Measurements from ENCODE around the gene PCNP.
"Not testable (repeated sequence)": the region's sequence is repeated elsewhere in the genome, so short reads cannot be mapped to it uniquely, and the experiment has no call there.

The PCNP gene, protein sequence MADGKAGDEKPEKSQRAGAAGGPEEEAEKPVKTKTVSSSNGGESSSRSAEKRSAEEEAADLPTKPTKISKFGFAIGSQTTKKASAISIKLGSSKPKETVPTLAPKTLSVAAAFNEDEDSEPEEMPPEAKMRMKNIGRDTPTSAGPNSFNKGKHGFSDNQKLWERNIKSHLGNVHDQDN

DNA sequence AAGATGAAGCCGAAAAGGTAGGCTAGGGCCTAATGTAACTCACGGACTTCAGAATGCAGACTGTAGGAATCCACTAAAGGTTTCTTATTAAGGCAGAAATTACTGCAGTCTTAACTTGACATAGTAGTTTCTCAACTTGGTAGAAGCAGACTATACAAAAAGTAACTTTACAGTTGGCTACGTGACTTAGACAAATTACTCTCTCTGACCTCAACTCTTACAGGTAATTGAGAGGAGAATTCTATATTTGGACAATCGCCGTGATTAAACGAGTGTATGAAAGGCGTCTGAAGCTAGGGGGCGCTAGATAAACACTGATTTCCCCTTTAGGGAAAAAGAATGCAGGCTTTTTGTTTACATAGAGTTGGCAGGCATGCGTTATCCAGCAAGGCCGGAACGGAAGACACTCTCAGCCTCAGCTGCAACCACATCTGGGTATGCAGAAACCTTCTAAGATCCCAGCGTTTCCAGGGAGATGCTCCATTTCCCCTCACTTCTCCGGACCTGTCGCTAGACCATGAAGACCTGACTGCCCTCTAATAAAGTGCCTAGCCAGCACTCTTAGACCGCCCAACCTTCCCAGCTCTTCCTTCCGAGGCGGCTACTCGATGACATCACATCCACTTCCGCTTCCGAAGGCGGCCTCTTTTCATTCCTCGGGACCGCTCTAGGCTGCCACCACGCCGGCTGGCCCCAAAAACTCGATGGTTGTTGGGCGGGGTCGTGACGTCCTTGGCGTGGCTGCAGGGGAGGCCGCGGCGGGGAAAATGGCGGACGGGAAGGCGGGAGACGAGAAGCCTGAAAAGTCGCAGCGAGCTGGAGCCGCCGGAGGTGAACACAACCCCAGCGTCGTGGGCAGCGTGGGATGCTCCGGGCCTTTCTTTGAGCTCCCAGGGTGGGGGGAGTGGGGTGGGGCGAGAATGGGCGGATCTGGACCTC lies at the start of gene PCNP:
Gene PCNP, plus strand, starts transcription at position 732 of the 939 bp plus-strand sequence. Its CDS starts 36 bp downstream, at position 768.
- peak; percentile 95 for DNase-seq

DNA sequence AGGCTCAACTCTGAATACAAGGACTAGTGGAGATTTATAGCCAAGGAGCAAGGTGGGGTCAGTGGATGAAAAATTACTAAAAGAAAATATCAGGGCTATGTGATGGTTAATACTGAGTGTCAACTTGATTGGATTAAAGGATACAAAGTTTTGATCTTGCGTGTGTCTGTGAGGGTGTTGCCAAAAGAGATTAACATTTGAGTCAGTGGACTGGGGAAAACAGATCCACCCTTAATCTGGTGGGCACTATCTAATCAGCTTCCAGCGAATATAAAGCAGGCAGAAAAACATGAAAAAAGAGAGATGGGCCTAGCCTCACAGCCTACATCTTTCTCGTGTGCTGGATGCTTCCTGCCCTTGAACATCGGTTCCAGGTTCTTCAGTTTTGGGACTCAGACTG lies 46.5 kb upstream of the PCNP start:
- DNase-seq = no peak

DNA sequence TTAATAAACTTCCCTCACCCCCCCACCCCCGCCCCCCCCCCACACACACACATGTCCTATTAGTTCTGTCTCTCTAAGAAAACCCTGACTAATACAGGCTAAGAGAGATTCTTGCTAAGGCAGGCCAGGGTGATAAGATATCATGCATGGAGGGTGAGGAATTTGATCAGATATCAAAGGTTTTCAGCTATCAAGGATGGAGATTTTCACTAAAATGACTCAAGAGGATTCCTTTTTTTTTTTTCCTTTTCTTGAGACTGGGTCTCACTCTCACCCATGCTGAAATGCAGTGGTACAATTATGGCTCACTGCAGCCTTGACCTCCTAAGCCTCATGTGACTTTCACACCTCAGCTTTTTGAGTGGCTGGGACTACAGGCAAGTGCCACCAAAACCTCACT lies 46.1 kb upstream of the PCNP start:
- no peak for DNase-seq

DNA sequence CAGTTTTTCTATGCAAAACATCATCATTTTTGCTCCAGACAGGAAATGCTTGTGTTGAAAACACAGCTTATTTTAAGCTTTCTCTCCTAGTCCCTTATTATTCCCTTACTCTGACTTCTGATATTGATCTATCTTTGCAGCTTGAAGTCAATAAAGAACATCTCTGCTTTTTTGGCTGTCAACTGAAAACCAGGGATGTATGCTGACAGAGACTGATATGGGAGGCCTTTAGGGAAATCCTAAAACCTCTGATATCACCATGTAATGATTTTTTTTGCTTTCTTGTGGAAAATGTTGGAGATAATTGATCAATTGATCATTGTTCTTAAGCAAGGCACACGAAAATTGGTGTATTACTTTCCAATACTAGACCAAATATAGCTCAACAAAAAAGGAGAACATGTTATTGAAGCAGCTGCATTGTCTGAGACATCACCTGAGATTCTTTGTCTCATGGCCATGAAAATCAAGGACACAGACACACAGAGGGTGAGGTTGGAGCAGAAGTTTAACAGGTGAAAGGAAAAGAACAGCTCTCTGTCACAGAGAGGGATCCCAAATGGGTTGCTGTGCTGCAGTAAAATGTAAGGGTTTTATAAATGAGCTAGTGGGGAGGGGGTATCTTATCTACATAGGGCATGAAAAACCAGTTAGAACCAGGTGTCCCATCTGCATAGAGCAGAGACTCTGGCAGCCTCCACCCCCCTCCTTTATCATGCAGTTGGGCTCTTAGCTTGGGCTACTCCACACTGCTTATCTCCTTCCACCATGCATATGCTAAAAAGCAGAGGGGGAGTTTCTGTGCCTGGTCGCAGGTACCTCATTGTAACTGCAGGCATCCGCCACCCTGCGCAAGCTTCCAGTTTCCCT lies 43.9 kb upstream of the PCNP start:
- no peak for DNase-seq

DNA sequence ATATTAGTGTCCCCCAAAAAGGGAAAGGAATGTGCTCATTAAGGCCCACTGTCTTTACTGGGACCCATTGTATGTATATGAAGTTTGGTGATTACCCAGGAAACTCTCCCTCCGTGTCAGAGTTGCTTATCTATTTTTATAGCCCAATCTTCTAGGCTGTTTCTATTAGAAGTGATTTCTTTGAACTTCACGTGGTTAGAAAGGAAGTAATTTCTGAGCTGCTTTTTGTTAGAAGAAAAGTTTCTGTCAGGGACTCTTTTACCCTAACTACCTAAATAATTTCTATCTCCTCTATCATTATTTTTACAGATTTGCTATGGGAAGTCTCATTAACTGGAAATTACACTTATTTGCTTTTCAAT lies 43.3 kb upstream of the PCNP start:
- no peak for DNase-seq

DNA sequence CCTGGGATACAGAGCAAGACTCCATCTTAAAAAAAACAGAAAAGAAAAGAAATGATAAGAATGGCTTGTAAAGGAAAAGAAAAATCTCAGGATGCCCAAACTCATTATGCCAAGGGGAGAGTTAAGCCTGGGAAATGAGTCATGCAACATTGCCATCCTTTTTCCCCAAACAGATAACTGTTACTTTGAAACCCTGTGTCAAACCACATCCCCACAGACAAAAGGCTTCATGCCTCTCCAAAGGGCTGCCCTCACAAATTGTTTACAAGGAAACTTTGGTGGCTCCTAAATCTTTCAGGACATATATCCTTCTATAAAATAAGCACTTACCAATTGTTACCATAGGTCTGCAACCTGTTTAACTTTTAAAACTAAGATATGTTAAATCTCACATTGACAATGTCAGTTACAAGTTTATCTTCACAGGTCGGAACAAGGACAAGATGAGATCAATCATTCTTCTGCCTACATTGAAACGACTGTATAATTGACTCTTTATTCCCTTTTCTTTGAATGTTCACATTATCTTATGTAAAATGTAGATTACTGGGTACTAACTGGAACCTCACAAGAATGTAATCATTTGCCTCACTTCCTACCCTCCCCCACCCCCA lies 42.4 kb upstream of the PCNP start:
- no peak for DNase-seq

DNA sequence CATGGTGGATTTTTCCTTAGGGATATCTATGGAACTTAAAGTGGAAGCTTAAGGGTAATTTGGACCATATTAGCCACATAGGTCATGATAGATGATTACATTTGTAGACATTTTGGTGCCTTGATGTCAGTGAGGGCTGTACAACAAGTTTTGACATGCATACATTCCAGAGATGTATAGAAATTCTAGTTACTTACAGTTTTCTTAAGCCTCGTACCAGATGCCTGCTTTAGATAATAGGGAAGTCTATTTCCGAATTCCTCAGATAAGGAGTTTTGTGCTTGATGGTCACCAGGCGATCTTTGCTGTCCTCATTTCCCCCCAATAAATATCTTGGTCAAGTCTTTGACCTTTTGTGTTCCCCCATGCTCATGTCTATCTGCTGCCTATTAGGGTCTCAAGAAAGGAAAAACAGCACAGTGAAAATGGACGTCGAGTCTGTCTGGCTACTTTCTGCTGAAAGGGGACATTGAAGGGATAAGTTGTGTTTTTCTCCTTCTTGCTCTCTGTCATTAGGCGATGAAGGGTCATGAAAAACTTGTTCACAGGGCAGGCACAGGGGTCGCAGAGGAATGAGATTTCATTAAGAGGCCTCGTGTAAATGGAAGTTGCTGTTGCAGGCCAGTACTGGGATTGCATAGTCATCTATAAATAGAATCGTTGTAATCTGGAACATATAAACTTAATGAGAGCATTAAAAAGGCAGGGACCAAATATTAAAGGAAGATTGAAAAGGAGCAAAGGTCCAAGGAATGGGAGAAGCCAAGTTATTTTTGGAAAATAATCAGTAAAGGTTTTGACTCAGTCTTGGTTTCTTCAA lies 41.0 kb upstream of the PCNP start:
- DNase-seq = no peak

DNA sequence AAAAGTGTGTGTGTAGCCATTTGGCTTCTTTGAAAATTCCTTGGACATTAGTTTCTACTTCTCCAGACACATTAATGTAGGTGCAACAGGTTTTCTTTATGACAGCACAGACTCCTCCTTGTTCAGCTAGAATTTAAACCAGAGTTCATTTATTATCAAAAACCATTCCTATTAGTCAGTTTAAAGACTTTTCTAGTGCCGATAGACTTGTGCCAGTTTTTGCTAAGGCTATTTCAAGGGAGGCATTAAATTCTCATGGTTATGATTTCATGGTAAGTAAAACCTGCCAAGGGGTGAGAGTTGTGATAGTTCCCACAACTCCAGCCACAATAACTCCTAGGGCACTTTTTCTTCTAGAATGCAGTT lies 40.4 kb upstream of the PCNP start:
- no peak for DNase-seq

DNA sequence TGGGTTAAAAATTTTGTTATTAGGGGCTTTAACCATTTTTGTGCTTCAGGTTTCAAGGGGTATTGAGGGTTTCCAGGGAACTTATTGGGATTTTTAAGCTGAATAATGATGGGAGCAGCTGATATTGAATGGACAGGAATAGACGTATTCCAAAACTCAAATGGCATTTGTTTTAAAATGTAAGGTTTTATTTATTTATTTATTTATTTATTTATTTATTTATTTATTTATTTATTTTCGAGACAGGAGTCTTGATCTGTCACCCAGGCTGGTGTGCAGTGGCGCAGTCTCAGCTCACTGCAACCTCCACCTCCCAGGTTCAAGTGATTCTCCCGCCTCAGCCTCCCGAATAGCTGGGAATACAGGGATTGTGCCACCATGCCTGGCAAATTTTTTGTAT lies 38.8 kb upstream of the PCNP start:
- DNase-seq = no peak

DNA sequence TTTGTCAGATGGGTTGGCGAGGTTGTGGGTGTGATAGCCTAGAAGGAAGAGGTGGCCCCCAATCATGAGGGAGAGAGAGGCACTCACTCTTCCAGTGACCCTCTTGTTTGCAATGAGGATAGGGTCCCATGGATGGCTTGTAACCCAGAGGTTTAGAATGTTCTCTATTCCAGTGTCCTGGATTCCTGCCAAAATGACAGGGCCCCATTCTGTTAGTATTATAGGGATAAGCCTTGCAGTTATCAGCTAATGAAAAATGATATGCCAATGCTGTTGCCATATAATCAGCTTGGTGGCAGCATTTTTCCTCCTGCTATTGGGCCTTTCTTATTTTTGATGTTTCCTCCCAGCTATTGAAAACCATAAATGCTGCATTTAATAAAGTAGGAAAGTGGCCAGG lies 37.7 kb upstream of the PCNP start:
- DNase-seq = no peak

DNA sequence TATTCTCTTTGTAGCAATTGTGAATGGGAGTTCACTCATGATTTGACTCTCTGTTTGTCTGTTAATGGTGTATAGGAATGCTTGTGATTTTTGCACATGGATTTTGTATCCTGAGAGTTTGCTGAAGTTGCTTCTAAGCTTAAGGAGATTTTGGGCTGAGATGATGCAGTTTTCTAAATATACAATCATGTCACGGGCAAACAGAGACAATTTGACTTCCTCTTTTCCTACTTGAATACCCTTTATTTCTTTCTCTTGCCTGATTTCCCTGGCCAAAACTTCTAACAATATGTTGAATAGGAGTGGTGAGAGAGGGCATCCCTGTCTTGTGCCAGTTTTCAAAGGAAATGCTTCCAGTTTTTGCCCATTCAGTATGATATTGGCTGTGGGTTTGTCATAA lies 37.0 kb upstream of the PCNP start:
- not testable (repeated sequence) for DNase-seq

DNA sequence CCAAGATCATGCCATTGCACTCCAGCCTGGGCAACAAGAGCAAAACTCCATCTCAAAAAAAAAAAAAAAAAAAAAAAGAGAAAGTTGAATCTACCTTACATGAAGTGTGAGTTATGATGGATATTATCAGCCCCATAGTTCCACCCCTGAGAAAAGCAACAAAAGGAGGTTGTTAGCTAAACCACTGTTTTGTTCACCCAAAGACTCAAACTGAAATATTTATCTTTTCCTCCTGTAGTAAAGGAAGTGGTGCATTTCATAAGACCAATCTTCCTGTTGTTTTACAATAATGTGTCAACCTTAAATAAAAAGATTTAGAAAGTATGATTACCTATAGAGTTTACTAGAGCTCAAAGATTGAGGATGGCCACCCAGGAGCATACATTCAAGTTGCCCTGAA lies 31.0 kb upstream of the PCNP start:
- no peak for DNase-seq

DNA sequence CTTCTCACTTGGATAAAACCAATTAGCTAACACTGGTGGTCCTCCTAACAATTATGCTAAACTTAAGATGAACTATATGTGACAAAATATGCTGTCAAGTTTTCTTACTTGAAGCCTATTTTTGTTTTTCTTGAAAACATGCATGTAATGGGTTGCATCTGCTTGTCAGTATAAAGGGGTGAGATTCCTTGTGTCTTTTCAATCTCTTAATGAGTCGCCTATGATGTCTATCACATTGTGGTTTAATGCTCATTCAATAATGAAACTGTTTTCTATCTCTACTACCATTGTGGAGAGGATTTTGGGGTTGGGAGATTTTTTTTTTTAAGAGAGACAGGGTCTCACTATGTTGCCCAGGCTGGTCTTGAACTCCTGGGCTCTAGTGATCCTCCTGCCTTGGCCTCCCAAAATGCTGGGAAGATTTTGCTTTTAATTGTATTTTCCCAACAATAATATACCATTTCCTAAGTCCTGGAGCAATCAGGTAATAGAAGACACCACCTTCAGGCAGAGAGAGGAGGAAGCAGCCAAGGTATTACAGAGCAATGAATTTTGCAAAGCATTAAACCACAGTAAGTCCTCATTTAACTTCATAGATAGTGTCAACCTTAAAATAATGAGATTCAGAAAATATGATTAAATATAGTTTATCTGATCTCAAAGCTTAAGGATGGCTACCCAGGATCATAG lies 29.7 kb upstream of the PCNP start:
- no peak for DNase-seq

DNA sequence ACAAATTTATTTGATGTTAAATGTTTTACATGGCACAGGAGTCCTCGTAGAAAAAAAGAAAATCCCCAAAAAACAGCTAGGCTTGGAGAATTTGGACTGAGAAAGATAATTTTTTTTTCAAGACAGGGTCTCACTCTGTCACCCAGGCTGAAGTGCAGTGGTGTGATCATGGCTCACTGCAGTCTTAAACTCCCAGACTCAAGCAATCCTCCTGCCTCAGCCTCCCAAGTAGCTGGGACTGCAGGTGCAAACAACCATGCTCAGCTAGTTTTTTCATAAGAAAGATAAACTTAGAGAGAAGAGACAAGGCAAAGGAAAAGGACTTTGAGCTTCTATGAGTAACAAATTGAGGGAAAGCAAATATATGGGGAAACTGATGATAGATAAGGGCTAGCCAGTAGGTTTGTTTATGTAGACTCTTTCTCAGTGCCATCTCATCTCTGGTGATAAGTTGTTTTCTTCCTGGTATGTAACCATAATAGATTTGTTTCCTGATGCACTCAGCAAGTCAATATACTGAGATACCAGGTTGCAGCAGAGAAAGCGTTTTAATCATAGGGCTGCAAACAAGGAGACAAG lies 25.4 kb upstream of the PCNP start:
- no peak for DNase-seq

DNA sequence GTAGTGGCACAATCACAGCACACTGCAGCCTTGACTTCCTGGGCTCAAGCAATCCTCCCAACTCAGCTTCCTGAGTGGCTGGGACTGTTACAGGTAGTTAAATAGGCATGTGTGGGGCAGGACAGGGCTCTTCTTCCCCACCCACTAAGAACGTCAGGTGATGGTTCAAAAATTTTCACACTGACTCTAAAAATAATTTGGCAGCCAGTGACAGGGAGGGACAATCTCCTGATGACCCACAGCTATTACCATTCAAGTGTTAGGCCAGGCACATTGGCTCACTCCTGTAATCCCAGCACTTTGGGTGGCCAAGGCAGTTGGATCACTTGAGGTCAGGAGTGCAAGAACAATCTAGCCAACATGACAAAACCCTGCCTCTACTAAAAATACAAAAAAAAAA lies 24.5 kb upstream of the PCNP start:
- no peak for DNase-seq

DNA sequence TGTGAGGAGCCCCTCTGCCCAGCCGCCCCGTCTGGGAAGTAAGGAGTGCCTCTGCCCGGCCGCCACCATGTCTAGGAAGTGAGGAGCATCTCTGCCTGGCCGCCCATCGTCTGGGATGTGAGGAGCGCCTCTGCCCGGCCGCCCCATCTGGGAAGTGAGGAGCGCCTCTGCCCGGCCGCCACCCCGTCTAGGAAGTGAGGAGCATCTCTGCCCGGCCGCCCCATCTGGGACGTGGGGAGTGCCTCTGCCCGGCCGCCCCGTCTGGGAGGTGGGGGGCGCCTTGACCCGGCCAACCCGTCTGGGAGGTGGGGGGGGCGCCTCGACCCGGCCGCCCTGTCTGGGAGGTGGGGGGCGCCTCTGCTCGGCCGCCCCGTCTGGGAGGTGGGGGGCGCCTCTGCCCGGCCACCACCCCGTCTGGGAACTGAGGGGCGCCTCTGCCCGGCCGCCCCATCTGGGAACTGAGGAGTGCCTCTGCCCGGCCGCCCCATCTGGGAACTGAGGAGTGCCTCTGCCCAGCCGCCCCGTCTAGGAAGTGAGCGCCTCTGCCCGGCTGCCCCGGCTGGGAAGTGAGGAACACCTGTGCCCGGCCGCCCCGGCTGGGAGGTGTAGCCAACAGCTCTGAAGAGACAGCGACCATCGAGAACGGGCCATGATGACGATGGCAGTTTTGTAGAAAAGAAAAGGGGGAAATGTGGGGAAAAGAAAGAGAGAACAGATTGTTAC lies 22.5 kb upstream of the PCNP start:
- not testable (repeated sequence) for DNase-seq

DNA sequence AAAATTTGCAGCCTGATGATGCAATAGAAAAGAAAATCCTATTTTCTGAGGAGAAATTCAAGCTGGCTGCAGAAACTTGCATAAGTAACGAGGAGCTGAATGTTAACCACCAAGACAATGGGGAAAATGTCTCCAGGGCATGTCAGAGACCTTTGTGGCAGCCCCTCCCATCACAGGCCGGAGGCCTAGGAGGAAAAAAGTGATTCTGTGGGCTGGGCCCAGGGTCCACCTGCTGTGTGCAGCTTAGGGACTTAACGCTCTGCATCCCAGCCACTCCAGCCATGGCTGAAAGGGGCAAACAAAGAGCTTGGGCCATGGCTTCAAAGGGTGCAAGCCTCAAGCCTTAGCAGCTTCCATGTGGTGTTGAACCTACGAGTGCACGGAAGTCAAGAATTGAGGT lies 20.6 kb upstream of the PCNP start:
- not testable (repeated sequence) for DNase-seq

DNA sequence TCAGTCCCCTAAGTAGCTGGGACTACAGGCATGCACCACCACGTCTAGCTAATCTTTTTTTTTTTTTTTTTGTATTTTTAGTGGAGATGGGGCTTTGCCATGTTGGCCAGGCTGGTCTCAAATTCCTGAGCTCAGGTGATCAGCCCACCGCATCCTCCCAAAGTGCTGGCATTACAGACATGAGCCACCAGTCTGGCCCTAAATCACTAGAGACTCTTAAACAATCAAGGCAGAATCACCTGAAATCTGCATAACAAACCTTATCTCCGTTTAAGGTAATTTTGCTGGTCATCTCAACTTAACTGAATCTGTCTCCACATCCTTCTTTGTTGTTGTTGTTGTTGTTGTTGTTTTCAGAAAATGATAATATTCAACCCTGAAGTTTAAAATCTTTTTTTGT lies 17.9 kb upstream of the PCNP start:
- DNase-seq = no peak

DNA sequence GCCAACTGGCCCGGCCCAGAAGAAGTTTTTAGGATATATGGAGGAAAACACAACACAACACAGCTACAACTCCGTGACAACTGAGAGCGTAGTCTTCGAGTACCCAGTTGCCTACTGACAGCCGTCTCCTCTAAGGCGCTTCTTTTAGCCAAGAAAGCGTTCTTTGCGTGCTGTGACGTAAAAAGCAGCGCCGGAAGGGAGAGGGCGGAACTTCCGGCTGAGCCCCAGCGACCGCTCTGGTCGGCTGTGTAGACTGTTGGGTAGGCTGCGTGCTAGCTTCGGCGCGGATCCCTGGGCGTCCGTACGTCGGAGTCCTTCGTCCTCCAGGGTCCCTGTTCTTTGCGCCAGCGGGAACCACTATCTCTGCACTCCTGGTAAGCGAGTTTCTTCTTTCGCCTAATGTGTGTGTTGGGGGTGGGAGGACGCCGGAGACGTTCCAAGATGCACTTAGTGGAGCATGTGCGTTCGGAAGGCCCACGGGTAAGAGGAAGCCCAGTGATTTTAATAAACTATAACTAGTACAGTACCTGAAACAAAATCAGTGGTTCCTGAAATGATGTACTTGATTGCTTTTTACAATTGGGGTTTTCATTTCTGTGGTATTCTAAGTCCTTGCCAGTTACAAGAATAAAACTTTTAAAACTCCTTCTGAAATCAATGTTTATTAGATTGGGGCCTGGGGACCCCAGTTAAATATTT lies 12.2 kb upstream of the PCNP start, which contains the start of gene TRMT10C:
Gene TRMT10C, plus strand, starts transcription at position 239 of the 699 bp plus-strand sequence. CDS start 2,914 bp downstream, outside the sequence.
- DNase-seq = peak; percentile 73
